ENCODE results near the gene CAPN9. TPM values are rescaled to one million over a fixed set of nuclear protein-coding genes. Genes with fewer than 3 reads are reported as not detected.
A peak's percentile ranks its signal among the peaks of the same experiment; 100 is the strongest.

CAPN9 gene
- total RNA-seq, 1 experiment from 2014 or later: not detected

- Histone ChIP-seq H3K27me3 (no peaks in the 10 kb centered on the region), H3K36me3 (no peaks in the 10 kb centered on the region), H3K4me3 (no peak overlapping the region), H3K9me3 (no peaks in the 10 kb centered on the region)
- DNase-seq: no peak
Measured at GRCh38 chr1:230819976-230820375, 72.8 kb downstream of the CAPN9 start.

- H3K9me3 ChIP-seq: no peaks in the 10 kb centered on the region
- H3K36me3 ChIP-seq: no peaks in the 10 kb centered on the region
- no peaks in the 10 kb centered on the region for H3K27me3 ChIP-seq
- H3K4me3 ChIP-seq: no peak overlapping the region
- no peak for DNase-seq
Measured at GRCh38 chr1:230820568-230820967, 73.4 kb downstream of the CAPN9 start.

GRCh38 chr1:230821346-230821745, 74.2 kb downstream of the CAPN9 start:
- Histone ChIP-seq H3K36me3 (no peaks in the 10 kb centered on the region), H3K27me3 (no peaks in the 10 kb centered on the region), H3K4me3 (no peak overlapping the region), H3K9me3 (no peaks in the 10 kb centered on the region)
- no peak for DNase-seq

- Histone ChIP-seq H3K9me3 (no peaks in the 10 kb centered on the region), H3K27me3 (no peaks in the 10 kb centered on the region), H3K36me3 (no peaks in the 10 kb centered on the region), H3K4me3 (no peak overlapping the region)
- no peak for DNase-seq
Measured at GRCh38 chr1:230822092-230822581, 74.9 kb downstream of the CAPN9 start.

GRCh38 chr1:230823426-230823825, 76.2 kb downstream of the CAPN9 start:
- DNase-seq: no peak
- no peaks in the 10 kb centered on the region for H3K36me3 ChIP-seq
- no peaks in the 10 kb centered on the region for H3K27me3 ChIP-seq
- H3K4me3 ChIP-seq: no peak overlapping the region
- H3K9me3 ChIP-seq: no peaks in the 10 kb centered on the region

- no peaks in the 10 kb centered on the region for H3K27me3 ChIP-seq
- no peak overlapping the region for H3K4me3 ChIP-seq
- no peak for DNase-seq
- H3K9me3 ChIP-seq: no peaks in the 10 kb centered on the region
- no peaks in the 10 kb centered on the region for H3K36me3 ChIP-seq
Measured at GRCh38 chr1:230823931-230824381, 76.8 kb downstream of the CAPN9 start.

- Histone ChIP-seq H3K36me3 (no peaks in the 10 kb centered on the region), H3K27me3 (no peaks in the 10 kb centered on the region), H3K9me3 (no peaks in the 10 kb centered on the region), H3K4me3 (no peak overlapping the region)
- DNase-seq: peak; percentile 26
Measured at GRCh38 chr1:230824551-230824918, 77.3 kb downstream of the CAPN9 start.

- no peaks in the 10 kb centered on the region for H3K9me3 ChIP-seq
- H3K36me3 ChIP-seq: no peaks in the 10 kb centered on the region
- no peak overlapping the region for H3K4me3 ChIP-seq
- H3K27me3 ChIP-seq: no peaks in the 10 kb centered on the region
- peak; percentile 23 for DNase-seq
Measured at GRCh38 chr1:230824919-230825721, 77.9 kb downstream of the CAPN9 start.

- H3K27me3 ChIP-seq: no peaks in the 10 kb centered on the region
- H3K36me3 ChIP-seq: no peaks in the 10 kb centered on the region
- DNase-seq: no peak
- no peak overlapping the region for H3K4me3 ChIP-seq
- H3K9me3 ChIP-seq: no peaks in the 10 kb centered on the region; the same call in 1 of the 2 replicates
Measured at GRCh38 chr1:230825761-230826160, 78.6 kb downstream of the CAPN9 start.

GRCh38 chr1:230826166-230826875, 79.1 kb downstream of the CAPN9 start:
- Histone ChIP-seq H3K4me3 (no peak overlapping the region), H3K27me3 (no peaks in the 10 kb centered on the region), H3K36me3 (no peaks in the 10 kb centered on the region), H3K9me3 (no peaks in the 10 kb centered on the region; the same call in 1 of the 2 replicates)
- no peak for DNase-seq

- H3K9me3 ChIP-seq: no peaks in the 10 kb centered on the region; the same call in 1 of the 2 replicates
- no peak for DNase-seq
- no peaks in the 10 kb centered on the region for H3K36me3 ChIP-seq
- no peak overlapping the region for H3K4me3 ChIP-seq
- no peaks in the 10 kb centered on the region for H3K27me3 ChIP-seq
Measured at GRCh38 chr1:230827081-230827681, 80.0 kb downstream of the CAPN9 start.

- H3K4me3 ChIP-seq: no peak overlapping the region
- no peak for DNase-seq
- H3K27me3 ChIP-seq: no peaks in the 10 kb centered on the region
- H3K36me3 ChIP-seq: no peaks in the 10 kb centered on the region
- no peaks in the 10 kb centered on the region; the same call in 1 of the 2 replicates for H3K9me3 ChIP-seq
Measured at GRCh38 chr1:230827801-230828200, 80.6 kb downstream of the CAPN9 start.

- Histone ChIP-seq H3K27me3 (no peaks in the 10 kb centered on the region), H3K36me3 (no peaks in the 10 kb centered on the region), H3K9me3 (no peaks in the 10 kb centered on the region; the same call in 1 of the 2 replicates), H3K4me3 (no peak overlapping the region)
- no peak for DNase-seq
Measured at GRCh38 chr1:230828421-230828820, 81.2 kb downstream of the CAPN9 start.

- Histone ChIP-seq H3K27me3 (no peaks in the 10 kb centered on the region), H3K4me3 (no peak overlapping the region), H3K36me3 (no peaks in the 10 kb centered on the region), H3K9me3 (no peaks in the 10 kb centered on the region; the same call in 1 of the 2 replicates)
- DNase-seq: no peak
Measured at GRCh38 chr1:230831771-230832170, 84.6 kb downstream of the CAPN9 start.

- Histone ChIP-seq H3K36me3 (no peaks in the 10 kb centered on the region), H3K9me3 (no peaks in the 10 kb centered on the region; the same call in 1 of the 2 replicates), H3K4me3 (no peak overlapping the region), H3K27me3 (no peaks in the 10 kb centered on the region)
- peak; percentile 45 for DNase-seq
Measured at GRCh38 chr1:230832476-230832875, 85.3 kb downstream of the CAPN9 start.

GRCh38 chr1:230833511-230833910, 86.3 kb downstream of the CAPN9 start:
- DNase-seq: no peak
- Histone ChIP-seq H3K4me3 (no peak overlapping the region), H3K9me3 (no peaks in the 10 kb centered on the region; the same call in 1 of the 2 replicates), H3K36me3 (no peaks in the 10 kb centered on the region), H3K27me3 (no peaks in the 10 kb centered on the region)

GRCh38 chr1:230834292-230834691, 87.1 kb downstream of the CAPN9 start:
- no peak overlapping the region for H3K4me3 ChIP-seq

More at GRCh38 chr1:230834292-230834691, 87.1 kb downstream of the CAPN9 start:
- H3K27me3 ChIP-seq: no peaks in the 10 kb centered on the region
- no peaks in the 10 kb centered on the region; the same call in 1 of the 2 replicates for H3K9me3 ChIP-seq
- DNase-seq: no peak
- peaks cover under 1% of the 10 kb centered on the region; the same call in 1 of the 2 replicates for H3K36me3 ChIP-seq

Measured in MG63 (cell line).